Right lobe of liver (tissue), 6 donors: ENCODE results near the gene ZFP36. TPM values are rescaled to one million over a fixed set of nuclear protein-coding genes. Genes with fewer than 3 reads are reported as not detected.

Experiments used
- ATAC-seq, 4 donors: fragments of 200-7000 bp; cut with Tn5 transposase; one replicate each; pipeline ENCODE4 v1.9.1; 2020; ENCODE audit warnings: mild to moderate bottlenecking in 4 of 4, moderate library complexity in 4 of 4
- DNase-seq, 3 donors: peaks; one replicate each; pipeline ENCODE4 v3.0.0-alpha.2; 2020
- H3K27ac ChIP-seq, 3 donors: fragments of 200-600 bp; one replicate each; pipeline ENCODE4 v1.8.0; 2022
- H3K27me3 ChIP-seq, 2 donors: fragments of 200-600 bp; one replicate each; pipeline ENCODE4 v1.8.0; 2022
- H3K36me3 ChIP-seq, 4 donors: fragments of 200-600 bp; sonication (generic) in 1 of 4; one replicate each; pipeline versions ENCODE4 v1.5.1 to v1.8.0; 2017 to 2022; ENCODE audit warnings: control low read depth in 1 of 4
- H3K4me1 ChIP-seq, 4 donors: fragments of 200-600 bp; sonication (generic) in 1 of 4; one replicate each; pipeline versions ENCODE4 v1.5.1 to v1.8.0; 2017 to 2022; ENCODE audit warnings: control low read depth in 1 of 4
- H3K4me3 ChIP-seq, 3 donors: fragments of 200-600 bp; one replicate each; pipeline ENCODE4 v1.8.0; 2022
- H3K9me3 ChIP-seq, 4 donors: fragments of 200-600 bp; sonication (generic) in 1 of 4; one replicate each; pipeline versions ENCODE4 v1.5.1 to v1.8.0; 2017 to 2022; ENCODE audit warnings: control low read depth in 1 of 4
- CTCF ChIP-seq, 4 donors: fragments of 200-600 bp in 3 of 4; fragments of 450-650 bp in 1 of 4; IDR thresholded peaks; one replicate each; pipeline versions ENCODE4 v1.5.1 to v1.8.0; 2016 to 2022; ENCODE audit warnings: antibody characterized with exemption in 4 of 4, mild to moderate bottlenecking in 2 of 4
- POLR2A ChIP-seq: fragments of 450-650 bp; IDR thresholded peaks from one replicate; pipeline ENCODE4 v1.6.1; 2017; ENCODE audit warnings: antibody characterized with exemption, mild to moderate bottlenecking
- WGBS: methylation state at CpG from one replicate; pipeline ENCODE4 v1.1.6; 2018; ENCODE audit warnings: low coverage, low lambda C conversion rate; ENCODE audit not compliant: insufficient coverage; ENCODE audit errors: missing lambda C conversion rate; 5-methylcytosine and 5-hydroxymethylcytosine counted together
- intact Hi-C, 2 donors: fragments of 100-400 bp; cut with DNase I; formaldehyde crosslinking; loops; one replicate each; pipeline versions ENCODE4 v1.11.2 to v1.14.1; 2022
- total RNA-seq, 6 experiments: library from RNA; depleted of rRNA in 2 of 6; stranded (reverse); fragments of >200 nt in 2 of 6; fragmentation: NEBNext Ultra II Directional in 3 of 6; extraction: Animal tissue kit (Norgen Biotek cat#: 25700) in 3 of 6; gene quantifications; one replicate each; pipeline versions ENCODE4 v1.1.0 to v1.2.4, GENCODE V29; 2016 to 2023
- donor health status: DM: no; HTN: yes; CAD: no.
- donor health status: DM: no; HTN: no; CAD: no.
- donor health status: DM: no; HTN: no; CAD: no.
- donor health status: DM: no; HTN: yes; CAD: no.
- donor health status: DM: no; HTN: yes; CAD: no.

Gene ZFP36
- total RNA-seq, 6 experiments from 2014 or later, result 28.3 to 156 (median 91.7) TPM

DNA sequence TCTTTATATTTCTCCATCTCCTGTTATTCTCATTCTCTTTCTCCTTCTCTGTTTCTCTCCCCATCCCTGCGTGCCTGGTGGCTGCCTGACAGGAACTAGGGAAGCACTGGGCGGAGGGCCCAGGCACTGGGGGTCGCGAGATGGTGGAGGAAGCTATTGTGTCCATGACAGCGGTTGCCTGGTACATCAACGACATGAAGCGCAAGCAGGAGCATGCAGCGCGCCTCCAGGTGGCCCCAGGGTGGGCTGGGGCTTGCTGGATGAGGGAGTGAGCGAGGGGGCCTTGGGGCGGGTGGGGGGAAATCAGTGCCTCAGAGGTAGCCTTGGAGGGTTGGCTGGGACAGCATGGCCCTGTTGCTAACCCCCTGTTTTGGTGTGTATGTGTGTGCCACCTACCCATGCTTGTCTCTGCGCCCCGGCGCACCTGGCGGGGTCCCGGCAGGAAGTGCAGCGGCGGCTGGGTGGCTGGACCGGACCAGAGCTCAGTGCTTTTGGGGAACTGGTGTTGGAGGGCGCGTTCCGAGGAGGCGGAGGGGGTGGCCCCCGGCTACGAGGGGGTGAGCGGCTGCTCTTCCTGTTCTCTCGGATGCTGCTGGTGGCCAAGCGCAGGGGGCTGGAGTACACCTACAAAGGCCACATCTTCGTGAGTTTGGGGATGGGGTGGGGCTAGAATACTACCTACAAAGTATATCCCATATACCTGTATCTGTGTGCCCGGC lies 11.0 kb downstream of the ZFP36 start:
- 92% methylated on average over 12 of the region's 30 CpGs for WGBS
- TF ChIP-seq CTCF (IDR thresholded peaks at IDR 0.05) (no peak), POLR2A (no peak)

GRCh38 chr19:39419003-39419402 lies 12.4 kb downstream of the ZFP36 start:
- Histone ChIP-seq H3K9me3 (no peaks in the 10 kb centered on the region), H3K4me1 (no peaks in the 10 kb centered on the region), H3K36me3 (no peaks in the 10 kb centered on the region), H3K27me3 (no peaks in the 10 kb centered on the region), H3K4me3 (no peak overlapping the region), H3K27ac (no peak overlapping the region)
- no peak for TF ChIP-seq POLR2A
- TF ChIP-seq CTCF (IDR thresholded peaks at IDR 0.05), result no peak
- ATAC-seq (no peak), DNase-seq (no peak)
- WGBS, result 72% methylated on average over 3 of the region's 9 CpGs
- intact Hi-C loops, result no loop called here

More for the DNA sequence above, 11.0 kb downstream of the ZFP36 start:
- Histone ChIP-seq H3K27me3 (no peaks in the 10 kb centered on the region), H3K9me3 (no peaks in the 10 kb centered on the region), H3K27ac (no peak overlapping the region), H3K36me3 (no peaks in the 10 kb centered on the region), H3K4me1 (peaks cover 0 to 5% (median 0%) of the 10 kb centered on the region in 4 donors), H3K4me3 (no peak overlapping the region)
- intact Hi-C loops, result no loop called here
- DNase-seq, result no peak
- no peak for ATAC-seq

DNA sequence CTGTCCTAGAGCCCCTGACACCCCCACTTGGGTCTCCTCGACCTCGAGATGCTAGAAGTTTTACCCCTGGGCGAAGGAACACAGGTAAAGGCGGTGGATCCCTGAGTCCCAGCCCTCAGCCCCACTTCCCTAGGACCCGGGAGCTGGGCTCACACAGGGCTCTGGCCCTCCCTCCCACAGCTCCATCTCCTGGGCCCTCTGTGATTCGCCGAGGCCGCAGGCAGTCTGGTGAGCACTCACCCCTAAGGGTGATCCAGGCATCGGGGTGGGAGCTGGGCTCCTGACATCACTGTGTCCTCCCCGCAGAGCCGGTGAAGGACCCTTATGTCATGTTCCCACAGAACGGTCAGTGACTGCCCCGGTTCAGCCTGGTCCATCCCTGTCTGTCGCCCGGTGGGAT lies 14.1 kb downstream of the ZFP36 start:
- 58% methylated on average over 2 of the region's 15 CpGs for WGBS
- DNase-seq (no peak), ATAC-seq (no peak)
- no peaks in the 10 kb centered on the region for H3K27me3 ChIP-seq
- H3K4me3 ChIP-seq, result no peak overlapping the region
- H3K27ac ChIP-seq, result no peak overlapping the region
- TF ChIP-seq POLR2A (no peak), CTCF (IDR thresholded peaks at IDR 0.05) (no peak)
- intact Hi-C loops, result no loop called here
- H3K4me1 ChIP-seq, result no peaks in the 10 kb centered on the region
- no peaks in the 10 kb centered on the region for H3K9me3 ChIP-seq
- H3K36me3 ChIP-seq, result no peaks in the 10 kb centered on the region

- Histone ChIP-seq H3K9me3 (no peaks in the 10 kb centered on the region), H3K27me3 (no peaks in the 10 kb centered on the region), H3K4me1 (no peaks in the 10 kb centered on the region), H3K27ac (no peak overlapping the region), H3K36me3 (no peaks in the 10 kb centered on the region), H3K4me3 (no peak overlapping the region)
- ATAC-seq (no peak), DNase-seq (no peak)
- intact Hi-C loops, result no loop called here
- TF ChIP-seq POLR2A (no peak), CTCF (IDR thresholded peaks at IDR 0.05) (no peak)
- WGBS, result 63% methylated on average over 2 of the region's 5 CpGs
Measured at GRCh38 chr19:39422020-39422419, 15.4 kb downstream of the ZFP36 start.
